Neural cell (in vitro differentiated cells): ENCODE results near the gene SULT1E1. TPM values are rescaled to one million over a fixed set of nuclear protein-coding genes. Genes with fewer than 3 reads are reported as not detected.

Experiments
- H2AFZ ChIP-seq: fragments of 200-600, 300-800 bp; sonication (generic), shearing (Covaris generic); 2 replicates; pipeline ENCODE4 v1.6.0; 2014; ENCODE audit warnings: low read depth, mild to moderate bottlenecking, antibody characterized with exemption, low read length, moderate library complexity
- H3F3A ChIP-seq: fragments of 200-600 bp; shearing (Covaris generic); 2 replicates; pipeline ENCODE4 v1.6.1; 2016; ENCODE audit warnings: mild to moderate bottlenecking, moderate library complexity, mixed read lengths, antibody characterized with exemption, low read length; ENCODE audit not compliant: insufficient read depth, poor library complexity, severe bottlenecking
- H3K27ac ChIP-seq: fragments of 200-600, 300-800 bp; sonication (generic), shearing (Covaris generic); 2 replicates; pipeline ENCODE4 v1.5.1; 2014; ENCODE audit warnings: mild to moderate bottlenecking, low read length, moderate library complexity
- H3K27me3 ChIP-seq: fragments of 300-800, 200-600 bp; sonication (generic), shearing (Covaris generic); 2 replicates; pipeline ENCODE4 v1.6.0; 2014; ENCODE audit warnings: mild to moderate bottlenecking, low read depth, low read length, moderate library complexity; ENCODE audit not compliant: insufficient read depth
- H3K36me3 ChIP-seq: fragments of 300-800, 200-600 bp; sonication (generic), shearing (Covaris generic); 2 replicates; pipeline ENCODE4 v1.5.1; 2014; ENCODE audit warnings: mild to moderate bottlenecking, antibody characterized with exemption, low read length, moderate library complexity; ENCODE audit not compliant: insufficient read depth
- H3K4me2 ChIP-seq: fragments of 300-800, 200-600 bp; sonication (generic), shearing (Covaris generic); 2 replicates; pipeline ENCODE4 v1.6.0; 2014; ENCODE audit warnings: mild to moderate bottlenecking, low read length
- H3K4me3 ChIP-seq: fragments of 300-800, 200-600 bp; sonication (generic), shearing (Covaris generic); 2 replicates; pipeline ENCODE4 v1.5.1; 2014; ENCODE audit warnings: mild to moderate bottlenecking, low read length, moderate library complexity
- H3K79me2 ChIP-seq: fragments of 200-600 bp; shearing (Covaris generic); replicated peaks from 2 replicates; pipeline ENCODE4 v1.6.0; 2014; ENCODE audit warnings: mild to moderate bottlenecking, low read length, moderate library complexity; ENCODE audit not compliant: insufficient read depth
- H3K9ac ChIP-seq: fragments of 300-800, 200-600 bp; sonication (generic), shearing (Covaris generic); 2 replicates; pipeline ENCODE4 v1.6.1; 2016; ENCODE audit warnings: mild to moderate bottlenecking, low read length, mixed read lengths
- H3K9me2 ChIP-seq: fragments of 200-600 bp; shearing (Covaris generic); 2 replicates; pipeline ENCODE4 v1.6.1; 2016; ENCODE audit warnings: mild to moderate bottlenecking, low read length, mixed read lengths; ENCODE audit not compliant: insufficient read depth
- H3K9me3 ChIP-seq: fragments of 200-600, 300-800 bp; sonication (generic), shearing (Covaris generic); 2 replicates; pipeline ENCODE4 v1.6.1; 2016; ENCODE audit warnings: mild to moderate bottlenecking, mixed run types, low read length, moderate library complexity, mixed read lengths
- H4K20me1 ChIP-seq: fragments of 200-600 bp; shearing (Covaris generic); 2 replicates; pipeline ENCODE4 v1.6.1; 2016; ENCODE audit warnings: mild to moderate bottlenecking, mixed run types; ENCODE audit not compliant: insufficient read depth
- CTCF ChIP-seq: fragments of 450-650 bp; IDR thresholded peaks from 2 replicates; pipeline ENCODE4 v1.5.1; 2014; ENCODE audit warnings: antibody characterized with exemption, mild to moderate bottlenecking, moderate library complexity; ENCODE audit not compliant: poor library complexity, severe bottlenecking
- EP300 ChIP-seq: fragments of 450-650 bp; conservative IDR thresholded peaks from 2 replicates; pipeline ENCODE4 v1.6.1; 2014; ENCODE audit warnings: antibody characterized with exemption, mild to moderate bottlenecking, moderate library complexity; ENCODE audit not compliant: poor library complexity, severe bottlenecking
- EZH2 ChIP-seq: fragments of 200-600, 300-800 bp; shearing (Covaris generic), sonication (generic); IDR thresholded peaks from 2 replicates; pipeline ENCODE4 v1.6.1; 2014; ENCODE audit warnings: antibody characterized with exemption, low read length, borderline replicate concordance, mild to moderate bottlenecking; ENCODE audit not compliant: insufficient read depth, poor library complexity, severe bottlenecking
- MXI1 ChIP-seq: fragments of 450-650 bp; conservative IDR thresholded peaks from 2 replicates; pipeline ENCODE4 v1.6.1; 2014; ENCODE audit warnings: antibody characterized with exemption, mild to moderate bottlenecking; ENCODE audit not compliant: poor library complexity, severe bottlenecking
- POLR2AphosphoS5 ChIP-seq: IDR thresholded peaks from 2 replicates; pipeline ENCODE4 v1.6.1; 2012
- RAD21 ChIP-seq: fragments of 450-650 bp; conservative IDR thresholded peaks from 2 replicates; pipeline ENCODE4 v1.6.1; 2014; ENCODE audit warnings: antibody characterized with exemption, mild to moderate bottlenecking, moderate library complexity
- SMC3 ChIP-seq: fragments of 450-650 bp; conservative IDR thresholded peaks from 2 replicates; pipeline ENCODE4 v1.6.1; 2014; ENCODE audit warnings: antibody characterized with exemption, mild to moderate bottlenecking, moderate library complexity; ENCODE audit not compliant: poor library complexity
- TAF1 ChIP-seq: IDR thresholded peaks from 2 replicates; pipeline ENCODE4 v1.6.1; 2012; ENCODE audit warnings: low read depth
- polyA plus RNA-seq: library from polyadenylated mRNA; depleted of rRNA; stranded (reverse); fragments of >200 nt; gene quantifications from 2 replicates; pipeline ENCODE4 v1.2.3, GENCODE V29; 2014
- TF ChIP-seq, protein P1 (sequence below): IDR thresholded peaks from 2 replicates; pipeline ENCODE4 v1.6.1; 2012; ENCODE audit warnings: borderline replicate concordance

Gene SULT1E1
- polyA plus RNA-seq, 1 donor from 2014 or later, result not detected

DNA sequence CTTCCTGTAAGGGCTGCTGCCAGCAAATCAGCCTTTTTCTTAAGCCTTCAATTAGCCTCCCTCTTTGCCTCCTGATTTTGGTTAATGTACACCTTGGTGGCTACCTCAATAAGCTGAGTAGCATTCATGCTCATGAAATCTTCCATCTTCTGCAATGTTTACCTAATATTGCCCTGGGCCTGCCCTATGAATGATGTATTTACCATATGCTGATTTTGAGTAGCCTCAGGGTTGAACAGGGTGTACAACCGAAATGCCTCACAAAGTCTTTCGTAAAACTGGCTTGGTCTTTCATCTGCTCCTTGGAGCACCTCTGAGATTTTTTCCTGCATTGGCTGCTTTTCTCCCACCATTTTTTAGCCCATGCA is 29.8 kb downstream of the SULT1E1 start:
- H3K36me3 ChIP-seq, result no peaks in the 10 kb centered on the region
- no peak overlapping the region for H3K9ac ChIP-seq
- no peaks in the 10 kb centered on the region for H3K79me2 ChIP-seq
- no peak overlapping the region for H3K4me2 ChIP-seq
- H2AFZ ChIP-seq, result no peak overlapping the region
- H3K4me3 ChIP-seq, result no peak overlapping the region
- H4K20me1 ChIP-seq, result no peaks in the 10 kb centered on the region
- no peaks in the 10 kb centered on the region for H3K27me3 ChIP-seq
- H3K9me2 ChIP-seq, result no peaks in the 10 kb centered on the region
- no peaks in the 10 kb centered on the region for H3K9me3 ChIP-seq
- no peak overlapping the region for H3K27ac ChIP-seq
- H3F3A ChIP-seq, result no peaks in the 10 kb centered on the region
- TF ChIP-seq EP300 (no peak), SMC3 (no peak), RAD21 (no peak), TAF1 (no peak), MXI1 (no peak), EZH2 (no peak), POLR2AphosphoS5 (no peak), CTCF (no peak)
- TF ChIP-seq, protein P1, sequence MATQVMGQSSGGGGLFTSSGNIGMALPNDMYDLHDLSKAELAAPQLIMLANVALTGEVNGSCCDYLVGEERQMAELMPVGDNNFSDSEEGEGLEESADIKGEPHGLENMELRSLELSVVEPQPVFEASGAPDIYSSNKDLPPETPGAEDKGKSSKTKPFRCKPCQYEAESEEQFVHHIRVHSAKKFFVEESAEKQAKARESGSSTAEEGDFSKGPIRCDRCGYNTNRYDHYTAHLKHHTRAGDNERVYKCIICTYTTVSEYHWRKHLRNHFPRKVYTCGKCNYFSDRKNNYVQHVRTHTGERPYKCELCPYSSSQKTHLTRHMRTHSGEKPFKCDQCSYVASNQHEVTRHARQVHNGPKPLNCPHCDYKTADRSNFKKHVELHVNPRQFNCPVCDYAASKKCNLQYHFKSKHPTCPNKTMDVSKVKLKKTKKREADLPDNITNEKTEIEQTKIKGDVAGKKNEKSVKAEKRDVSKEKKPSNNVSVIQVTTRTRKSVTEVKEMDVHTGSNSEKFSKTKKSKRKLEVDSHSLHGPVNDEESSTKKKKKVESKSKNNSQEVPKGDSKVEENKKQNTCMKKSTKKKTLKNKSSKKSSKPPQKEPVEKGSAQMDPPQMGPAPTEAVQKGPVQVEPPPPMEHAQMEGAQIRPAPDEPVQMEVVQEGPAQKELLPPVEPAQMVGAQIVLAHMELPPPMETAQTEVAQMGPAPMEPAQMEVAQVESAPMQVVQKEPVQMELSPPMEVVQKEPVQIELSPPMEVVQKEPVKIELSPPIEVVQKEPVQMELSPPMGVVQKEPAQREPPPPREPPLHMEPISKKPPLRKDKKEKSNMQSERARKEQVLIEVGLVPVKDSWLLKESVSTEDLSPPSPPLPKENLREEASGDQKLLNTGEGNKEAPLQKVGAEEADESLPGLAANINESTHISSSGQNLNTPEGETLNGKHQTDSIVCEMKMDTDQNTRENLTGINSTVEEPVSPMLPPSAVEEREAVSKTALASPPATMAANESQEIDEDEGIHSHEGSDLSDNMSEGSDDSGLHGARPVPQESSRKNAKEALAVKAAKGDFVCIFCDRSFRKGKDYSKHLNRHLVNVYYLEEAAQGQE, result no peak

DNA sequence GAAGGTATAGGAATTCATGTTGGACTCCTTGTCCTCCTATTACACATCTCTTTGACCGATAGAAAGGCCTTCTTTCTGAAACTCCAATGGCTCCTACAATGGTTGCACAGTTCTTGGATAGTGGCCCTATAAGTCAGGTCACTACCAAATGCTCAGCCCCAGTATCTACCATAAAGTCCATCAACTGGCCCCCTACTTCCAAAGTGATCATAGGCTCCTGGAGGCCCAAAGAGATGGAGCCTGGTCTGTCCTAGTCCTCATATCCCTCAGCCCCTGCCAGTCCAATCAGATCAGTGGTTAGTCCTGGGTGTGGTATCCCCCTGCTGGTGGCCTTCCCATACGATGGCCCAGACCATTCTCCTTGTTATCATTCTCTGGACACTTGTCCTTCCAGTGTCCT is 30.3 kb downstream of the SULT1E1 start:
- Histone ChIP-seq H3K27ac (no peak overlapping the region), H2AFZ (no peak overlapping the region), H3K4me2 (no peak overlapping the region), H3K9me2 (no peaks in the 10 kb centered on the region), H3K9me3 (no peaks in the 10 kb centered on the region), H3K9ac (no peak overlapping the region), H4K20me1 (no peaks in the 10 kb centered on the region), H3K4me3 (no peak overlapping the region), H3K36me3 (no peaks in the 10 kb centered on the region), H3F3A (no peaks in the 10 kb centered on the region), H3K27me3 (no peaks in the 10 kb centered on the region), H3K79me2 (no peaks in the 10 kb centered on the region)
- TF ChIP-seq, protein P1, result no peak
- TF ChIP-seq POLR2AphosphoS5 (no peak), MXI1 (no peak), RAD21 (no peak), SMC3 (no peak), EZH2 (no peak)
